Measurements from ENCODE around the gene C8A. TPM values are rescaled to one million over a fixed set of nuclear protein-coding genes. Genes with fewer than 3 reads are reported as not detected.

The C8A gene
- total and polyA plus RNA-seq, 2 experiments from 2014 or later = not detected

DNA sequence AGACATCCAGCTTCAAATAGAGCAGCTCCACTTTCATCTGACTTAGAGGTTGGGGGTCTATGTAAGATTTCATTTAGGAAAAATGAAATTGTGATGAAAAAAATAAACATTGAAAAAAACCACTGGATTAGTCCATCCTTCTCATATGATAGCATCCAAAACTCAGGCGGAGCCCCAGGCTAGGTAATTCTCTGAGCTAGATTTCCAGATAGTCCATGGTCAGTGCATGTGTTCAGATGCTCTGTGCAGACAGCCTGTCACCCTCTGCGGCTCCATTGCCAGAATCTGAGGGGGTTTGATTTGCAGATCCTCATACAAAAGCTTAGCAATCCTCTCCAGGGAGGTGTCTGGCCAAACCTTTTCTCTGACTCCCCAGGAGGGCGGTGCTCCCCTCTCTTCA lies 62.0 kb downstream of the C8A start:
- no peak overlapping the region for H3K9ac ChIP-seq
- no peak overlapping the region for H3K4me3 ChIP-seq
- no peaks in the 10 kb centered on the region for H3K9me2 ChIP-seq (ENCODE audit: insufficient read depth)
- in situ Hi-C loops (cut with MboI) = no loop called here
- no peaks in the 10 kb centered on the region for H3K9me3 ChIP-seq (ENCODE audit: low read depth)
- no peaks in the 10 kb centered on the region for H3K79me2 ChIP-seq (ENCODE audit: insufficient read depth)
- DNase-seq = no peak
- peaks cover 21% of the 10 kb centered on the region for H3K4me1 ChIP-seq (ENCODE audit: insufficient read depth)
- peaks cover 18% of the 10 kb centered on the region for H3F3A ChIP-seq (ENCODE audit: insufficient read depth)
- H3K27me3 ChIP-seq (replicated peaks; ENCODE audit: insufficient read depth) = no peaks in the 10 kb centered on the region
- H2AFZ ChIP-seq = no peak overlapping the region
- no peak overlapping the region for H3K4me2 ChIP-seq (ENCODE audit: unreplicated experiment)
- no peaks in the 10 kb centered on the region for H3K36me3 ChIP-seq (ENCODE audit: low read depth)
- H3K27ac ChIP-seq = no peak overlapping the region
- WGBS, 2 experiments (ENCODE audit: low coverage in 1 of 2, low lambda C conversion rate in 2 of 2, missing lambda C conversion rate in 2 of 2) = 78 to 87% methylated on average over 3 of the region's 3 CpGs
- H4K20me1 ChIP-seq (ENCODE audit: insufficient read depth) = no peaks in the 10 kb centered on the region
- TF ChIP-seq EZH2 (IDR thresholded peaks at IDR 0.05; ENCODE audit: insufficient read depth, poor library complexity, severe bottlenecking) = no peak
- no peak for TF ChIP-seq EZH2phosphoT487 (IDR thresholded peaks at IDR 0.05; ENCODE audit: insufficient read depth, low read depth)

DNA sequence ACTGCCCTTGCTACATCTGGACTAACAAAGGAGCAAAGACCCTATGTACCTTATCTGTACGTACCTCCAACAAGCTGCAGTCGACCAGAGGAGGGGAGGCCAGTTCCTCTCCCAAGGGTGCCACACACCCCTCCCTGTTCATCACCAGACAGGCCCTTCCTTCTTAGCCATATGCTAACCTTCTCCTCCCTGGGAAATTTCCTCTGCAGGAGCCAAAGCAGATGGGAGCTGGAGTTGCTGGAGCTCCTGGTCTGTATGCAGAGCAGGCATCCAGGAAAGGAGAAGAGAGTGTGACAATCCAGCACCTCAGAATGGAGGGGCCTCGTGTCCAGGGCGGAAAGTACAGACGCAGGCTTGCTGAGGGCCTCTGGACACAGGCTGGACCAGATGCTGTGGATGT lies 62.8 kb downstream of the C8A start:
- Histone ChIP-seq H3K4me3 (no peak overlapping the region), H3K79me2 (ENCODE audit: insufficient read depth) (no peaks in the 10 kb centered on the region), H3K9ac (no peak overlapping the region), H3K4me1 (ENCODE audit: insufficient read depth) (peaks cover 20% of the 10 kb centered on the region), H3K36me3 (ENCODE audit: low read depth) (no peaks in the 10 kb centered on the region), H3K27ac (no peak overlapping the region), H3K9me3 (ENCODE audit: low read depth) (no peaks in the 10 kb centered on the region), H2AFZ (no peak overlapping the region), H3K9me2 (ENCODE audit: insufficient read depth) (no peaks in the 10 kb centered on the region), H3K27me3 (replicated peaks; ENCODE audit: insufficient read depth) (no peaks in the 10 kb centered on the region), H3F3A (ENCODE audit: insufficient read depth) (peaks cover 18% of the 10 kb centered on the region), H3K4me2 (ENCODE audit: unreplicated experiment) (no peak overlapping the region), H4K20me1 (ENCODE audit: insufficient read depth) (no peaks in the 10 kb centered on the region)
- in situ Hi-C loops (cut with MboI) = no loop called here
- 76 to 82% methylated on average over 5 of the region's 5 CpGs for WGBS, 2 experiments (ENCODE audit: low coverage in 1 of 2, low lambda C conversion rate in 2 of 2, missing lambda C conversion rate in 2 of 2)
- no peak for DNase-seq
- TF ChIP-seq EZH2 (IDR thresholded peaks at IDR 0.05; ENCODE audit: insufficient read depth, poor library complexity, severe bottlenecking) = no peak
- TF ChIP-seq EZH2phosphoT487 (IDR thresholded peaks at IDR 0.05; ENCODE audit: insufficient read depth, low read depth) = no peak

DNA sequence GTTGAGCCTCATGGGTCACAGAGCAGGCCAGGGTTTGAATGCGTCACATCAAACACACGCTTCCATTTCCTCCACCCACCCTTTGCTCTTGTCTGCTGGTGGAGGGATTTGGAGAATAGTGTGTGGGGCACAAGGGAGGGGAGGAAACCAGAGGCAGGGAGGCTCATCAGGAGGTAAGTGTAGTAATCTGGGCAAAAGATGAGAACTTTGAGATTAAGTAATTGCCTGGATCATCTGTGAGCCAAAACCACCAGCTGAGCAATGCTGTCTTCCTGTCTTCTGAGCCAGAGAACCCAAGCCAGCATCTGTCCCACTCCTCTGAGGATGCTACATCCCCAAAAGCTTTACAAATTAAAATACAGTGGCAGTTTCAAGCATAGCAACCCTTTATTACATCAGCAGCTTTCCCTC lies 66.0 kb downstream of the C8A start:
- DNase-seq = peak; percentile 75
- Histone ChIP-seq H3K9me2 (ENCODE audit: insufficient read depth) (no peaks in the 10 kb centered on the region), H3K9me3 (ENCODE audit: low read depth) (no peaks in the 10 kb centered on the region), H4K20me1 (ENCODE audit: insufficient read depth) (no peaks in the 10 kb centered on the region), H3K36me3 (ENCODE audit: low read depth) (no peaks in the 10 kb centered on the region), H3K4me3 (no peak overlapping the region), H3F3A (ENCODE audit: insufficient read depth) (peaks cover 18% of the 10 kb centered on the region), H2AFZ (no peak overlapping the region), H3K4me1 (ENCODE audit: insufficient read depth) (peaks cover 20% of the 10 kb centered on the region), H3K27ac (peak overlapping the region; percentile 14; the same call in 1 of the 2 replicates), H3K79me2 (ENCODE audit: insufficient read depth) (no peaks in the 10 kb centered on the region), H3K27me3 (replicated peaks; ENCODE audit: insufficient read depth) (no peaks in the 10 kb centered on the region), H3K4me2 (ENCODE audit: unreplicated experiment) (no peak overlapping the region), H3K9ac (no peak overlapping the region)
- 25 to 33% methylated on average over 2 of the region's 2 CpGs for WGBS, 2 experiments (ENCODE audit: low coverage in 1 of 2, low lambda C conversion rate in 2 of 2, missing lambda C conversion rate in 2 of 2)
- in situ Hi-C loops (cut with MboI) = no loop called here
- TF ChIP-seq EZH2phosphoT487 (IDR thresholded peaks at IDR 0.05; ENCODE audit: insufficient read depth, low read depth) (no peak), EZH2 (IDR thresholded peaks at IDR 0.05; ENCODE audit: insufficient read depth, poor library complexity, severe bottlenecking) (no peak)

DNA sequence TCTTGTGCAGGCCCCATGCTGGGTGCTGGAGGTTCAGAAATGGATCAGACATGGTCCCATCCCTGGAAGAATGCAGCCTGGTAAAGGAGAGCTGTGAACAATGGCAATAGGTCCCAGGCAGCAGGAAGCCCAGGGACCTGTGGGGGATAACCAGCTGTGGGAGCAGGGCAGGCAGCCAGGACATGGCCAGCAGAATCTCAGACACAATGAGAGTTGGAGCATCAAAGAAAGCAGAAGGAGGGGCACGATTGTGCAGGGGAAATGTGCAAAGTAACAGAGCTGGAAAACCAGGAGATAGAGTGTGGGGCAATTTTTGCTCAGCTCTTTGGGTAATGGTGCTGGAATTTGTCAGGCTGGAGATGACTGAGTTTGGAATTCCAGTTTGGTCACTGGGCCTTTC lies 66.9 kb downstream of the C8A start:
- in situ Hi-C loops (cut with MboI) = no loop called here
- H3K4me3 ChIP-seq = no peak overlapping the region
- no peaks in the 10 kb centered on the region for H3K9me3 ChIP-seq (ENCODE audit: low read depth)
- no peaks in the 10 kb centered on the region for H4K20me1 ChIP-seq (ENCODE audit: insufficient read depth)
- H3K79me2 ChIP-seq (ENCODE audit: insufficient read depth) = no peaks in the 10 kb centered on the region
- H3K4me1 ChIP-seq (ENCODE audit: insufficient read depth) = peaks cover 20% of the 10 kb centered on the region
- H3F3A ChIP-seq (ENCODE audit: insufficient read depth) = peaks cover 18% of the 10 kb centered on the region
- no peak overlapping the region for H3K27ac ChIP-seq
- no peak overlapping the region for H3K9ac ChIP-seq
- peak; percentile 32 for DNase-seq
- H3K36me3 ChIP-seq (ENCODE audit: low read depth) = no peaks in the 10 kb centered on the region
- H3K27me3 ChIP-seq (replicated peaks; ENCODE audit: insufficient read depth) = no peaks in the 10 kb centered on the region
- no peaks in the 10 kb centered on the region for H3K9me2 ChIP-seq (ENCODE audit: insufficient read depth)
- TF ChIP-seq EZH2 (IDR thresholded peaks at IDR 0.05; ENCODE audit: insufficient read depth, poor library complexity, severe bottlenecking) (no peak), EZH2phosphoT487 (IDR thresholded peaks at IDR 0.05; ENCODE audit: insufficient read depth, low read depth) (no peak)
- no peak overlapping the region for H3K4me2 ChIP-seq (ENCODE audit: unreplicated experiment)
- WGBS, 2 experiments (ENCODE audit: low coverage in 1 of 2, low lambda C conversion rate in 2 of 2, missing lambda C conversion rate in 2 of 2) = 36 to 70% methylated on average over 1 of the region's 1 CpG
- H2AFZ ChIP-seq = no peak overlapping the region

DNA sequence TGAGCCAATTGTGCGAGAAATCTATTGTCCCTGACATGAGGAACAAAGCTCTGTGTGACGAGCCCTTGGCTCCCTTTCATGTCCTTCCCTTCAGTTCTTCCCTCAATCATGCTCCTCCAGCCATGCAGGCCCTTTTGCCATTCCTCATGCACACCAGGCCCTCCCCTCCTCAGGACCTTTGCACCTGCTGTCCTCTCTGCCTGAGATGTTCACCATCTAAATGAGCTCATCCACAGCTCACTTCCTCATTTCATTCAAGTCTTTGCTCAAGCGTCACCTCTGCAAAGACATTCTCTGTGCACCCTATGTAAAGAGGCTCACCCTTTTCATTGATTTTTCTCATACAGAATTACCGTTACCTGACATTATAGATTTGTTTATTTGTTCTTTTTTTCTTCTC lies 67.5 kb downstream of the C8A start:
- Histone ChIP-seq H2AFZ (no peak overlapping the region), H3K9me2 (ENCODE audit: insufficient read depth) (no peaks in the 10 kb centered on the region), H3K27ac (no peak overlapping the region), H3K79me2 (ENCODE audit: insufficient read depth) (no peaks in the 10 kb centered on the region), H3K36me3 (ENCODE audit: low read depth) (no peaks in the 10 kb centered on the region), H4K20me1 (ENCODE audit: insufficient read depth) (no peaks in the 10 kb centered on the region), H3K9ac (no peak overlapping the region), H3K4me3 (no peak overlapping the region), H3K4me1 (ENCODE audit: insufficient read depth) (peaks cover 20% of the 10 kb centered on the region), H3F3A (ENCODE audit: insufficient read depth) (peaks cover 18% of the 10 kb centered on the region), H3K27me3 (replicated peaks; ENCODE audit: insufficient read depth) (no peaks in the 10 kb centered on the region), H3K9me3 (ENCODE audit: low read depth) (no peaks in the 10 kb centered on the region), H3K4me2 (ENCODE audit: unreplicated experiment) (no peak overlapping the region)
- WGBS, 2 experiments (ENCODE audit: low coverage in 1 of 2, low lambda C conversion rate in 2 of 2, missing lambda C conversion rate in 2 of 2) = 82 to 83% methylated on average over 4 of the region's 4 CpGs
- DNase-seq = no peak
- in situ Hi-C loops (cut with MboI) = no loop called here
- TF ChIP-seq EZH2 (IDR thresholded peaks at IDR 0.05; ENCODE audit: insufficient read depth, poor library complexity, severe bottlenecking) (no peak), EZH2phosphoT487 (IDR thresholded peaks at IDR 0.05; ENCODE audit: insufficient read depth, low read depth) (no peak)
